H1 (cell line): ENCODE data around the gene GABRP. TPM values are rescaled to one million over a fixed set of nuclear protein-coding genes. Genes with fewer than 3 reads are reported as not detected.

Experiments used
- CTCF ChIA-PET: fragments of 300-600 bp; sonication (Branson Sonifier 250); formaldehyde crosslinking; loops from one replicate; lab custom pipeline; 2021; ENCODE audit not compliant: partially characterized antibody; lab: Charles Lee
- POLR2A ChIA-PET: fragments of 300-600 bp; sonication (Branson Sonifier 250); formaldehyde crosslinking; loops from one replicate; lab custom pipeline; 2021; ENCODE audit warnings: inconsistent platforms; ENCODE audit not compliant: partially characterized antibody; lab: Charles Lee
- DNase-seq, 2 experiments: peaks; one replicate each; pipeline versions ENCODE4 v3.0.0 to v3.0.0-alpha.2; 2010 to 2022; ENCODE audit warnings: low spot score in 2 of 2, low read depth in 1 of 2, mixed read lengths in 1 of 2
- FAIRE-seq: peaks from 2 replicates; lab custom pipeline; 2011; peaks lifted over from hg19 to GRCh38; lab: Jason Lieb, UNC
- H2AFZ ChIP-seq: 2 replicates; pipeline ENCODE4 v1.8.1; 2012; ENCODE audit warnings: low read length, inconsistent platforms
- H2AK5ac ChIP-seq: 2 replicates; pipeline ENCODE4 v1.6.1; 2013; ENCODE audit warnings: low read depth, low read length
- H2BK120ac ChIP-seq: replicated peaks from 2 replicates; pipeline ENCODE3; 2013; ENCODE audit warnings: low read depth, low read length, inconsistent platforms
- H2BK12ac ChIP-seq: 2 replicates; pipeline ENCODE4 v1.6.1; 2013; ENCODE audit warnings: low read depth, low read length
- H2BK15ac ChIP-seq: 2 replicates; pipeline ENCODE4 v1.6.1; 2013; ENCODE audit warnings: low read length
- H2BK20ac ChIP-seq: 2 replicates; pipeline ENCODE4 v1.6.1; 2013; ENCODE audit warnings: low read length
- H2BK5ac ChIP-seq: 2 replicates; pipeline ENCODE4 v1.6.1; 2013; ENCODE audit warnings: low read depth, low read length
- H3K14ac ChIP-seq: 2 replicates; pipeline ENCODE4 v1.6.1; 2013; ENCODE audit warnings: inconsistent platforms; ENCODE audit not compliant: insufficient read length
- H3K18ac ChIP-seq: 2 replicates; pipeline ENCODE4 v1.6.1; 2013; ENCODE audit warnings: low read length; ENCODE audit errors: extremely low read depth
- H3K23ac ChIP-seq: 2 replicates; pipeline ENCODE4 v1.6.1; 2013; ENCODE audit warnings: inconsistent platforms; ENCODE audit not compliant: insufficient read length
- H3K23me2 ChIP-seq: 2 replicates; pipeline ENCODE4 v1.6.1; 2013; ENCODE audit warnings: low read depth, low read length
- H3K27ac ChIP-seq: 2 replicates; pipeline ENCODE4 v1.6.1; 2011; ENCODE audit warnings: low read depth, low read length, inconsistent platforms
- H3K27me3 ChIP-seq, 4 experiments: replicated peaks in 1 of 4; 1 replicate in 1 of 4; 2 replicates in 3 of 4; pipeline versions ENCODE4 v1.6.1 to v1.8.1; 2011 to 2013; ENCODE audit warnings: low read length in 3 of 4, mild to moderate bottlenecking in 3 of 4, inconsistent platforms in 2 of 4, mixed read lengths in 2 of 4, moderate library complexity in 1 of 4; ENCODE audit not compliant: control insufficient read depth in 3 of 4, insufficient read depth in 3 of 4; ENCODE audit errors: extremely low read depth in 1 of 4
- H3K36me3 ChIP-seq, 4 experiments: 2 replicates each; pipeline versions ENCODE4 v1.6.1 to v1.8.1; 2011 to 2013; ENCODE audit warnings: mild to moderate bottlenecking in 4 of 4, low read length in 3 of 4, moderate library complexity in 2 of 4, control low read depth in 1 of 4, inconsistent platforms in 1 of 4; ENCODE audit not compliant: insufficient read depth in 4 of 4, control insufficient read depth in 2 of 4
- H3K4ac ChIP-seq: replicated peaks from 2 replicates; pipeline ENCODE3; 2013; ENCODE audit warnings: low read length, low read depth, mixed read lengths, inconsistent platforms; ENCODE audit not compliant: insufficient read length
- H3K4me1 ChIP-seq, 4 experiments: replicated peaks in 1 of 4; 1 replicate in 1 of 4; 2 replicates in 3 of 4; pipeline versions ENCODE4 v1.6.1 to v1.8.1; 2011 to 2013; ENCODE audit warnings: low read length in 3 of 4, inconsistent platforms in 2 of 4, mixed read lengths in 1 of 4; ENCODE audit not compliant: insufficient read depth in 4 of 4, control insufficient read depth in 3 of 4
- H3K4me2 ChIP-seq, 2 experiments: 2 replicates each; pipeline versions ENCODE4 v1.6.1 to v1.8.1; 2011 to 2013; ENCODE audit warnings: low read depth in 2 of 2, low read length in 2 of 2, control low read depth in 1 of 2, inconsistent platforms in 1 of 2, mild to moderate bottlenecking in 1 of 2; ENCODE audit not compliant: insufficient read depth in 1 of 2
- H3K4me3 ChIP-seq, 4 experiments: fragments of 200-600, 300-600 bp in 1 of 4; sonication (generic), shearing (Covaris generic), sonication (Bioruptor Twin) in 1 of 4; 2 replicates each; pipeline versions ENCODE4 v1.5.1 to v1.8.1; 2011 to 2016; ENCODE audit warnings: low read length in 4 of 4, low read depth in 3 of 4, control low read depth in 2 of 4, inconsistent platforms in 2 of 4, mild to moderate bottlenecking in 2 of 4, mixed read lengths in 1 of 4, moderate library complexity in 1 of 4; ENCODE audit not compliant: insufficient read depth in 2 of 4; ENCODE audit errors: extremely low read depth in 1 of 4
- H3K56ac ChIP-seq: replicated peaks from 2 replicates; pipeline ENCODE3; 2013; ENCODE audit warnings: low read depth, mild to moderate bottlenecking, mixed read lengths, low read length, inconsistent platforms; ENCODE audit not compliant: insufficient read length
- H3K79me1 ChIP-seq: 2 replicates; pipeline ENCODE4 v1.6.1; 2013; ENCODE audit warnings: low read depth, low read length, control low read depth
- H3K79me2 ChIP-seq, 2 experiments: 2 replicates each; pipeline versions ENCODE4 v1.6.1 to v1.8.1; 2012 to 2013; ENCODE audit warnings: low read length in 2 of 2, mild to moderate bottlenecking in 2 of 2, inconsistent platforms in 1 of 2; ENCODE audit not compliant: insufficient read depth in 2 of 2, control insufficient read depth in 1 of 2
- H3K9ac ChIP-seq, 4 experiments: replicated peaks in 1 of 4; 1 replicate in 1 of 4; 2 replicates in 3 of 4; pipeline versions ENCODE4 v1.6.1 to v1.8.1; 2011 to 2013; ENCODE audit warnings: low read depth in 3 of 4, low read length in 3 of 4, control low read depth in 2 of 4, mild to moderate bottlenecking in 2 of 4, moderate library complexity in 2 of 4, inconsistent platforms in 1 of 4; ENCODE audit errors: extremely low read depth in 1 of 4
- H3K9me3 ChIP-seq, 2 experiments: 2 replicates each; pipeline versions ENCODE4 v1.6.1 to v1.8.1; 2012 to 2013; ENCODE audit warnings: mild to moderate bottlenecking in 2 of 2, moderate library complexity in 2 of 2, control low read depth in 1 of 2, inconsistent platforms in 1 of 2, low read depth in 1 of 2, low read length in 1 of 2, mixed read lengths in 1 of 2; ENCODE audit not compliant: insufficient read depth in 2 of 2
- H4K20me1 ChIP-seq, 2 experiments: replicated peaks in 1 of 2; 2 replicates each; pipeline versions ENCODE3 to v1.8.1; 2011 to 2013; ENCODE audit warnings: inconsistent platforms in 2 of 2, low read length in 2 of 2, mild to moderate bottlenecking in 1 of 2; ENCODE audit not compliant: insufficient read depth in 2 of 2, control insufficient read depth in 1 of 2
- H4K5ac ChIP-seq: 2 replicates; pipeline ENCODE4 v1.6.1; 2013; ENCODE audit warnings: low read length, low read depth, mixed read lengths, inconsistent platforms; ENCODE audit not compliant: insufficient read length
- H4K8ac ChIP-seq: 2 replicates; pipeline ENCODE4 v1.8.0; 2013; ENCODE audit warnings: mild to moderate bottlenecking, moderate library complexity, low read length, inconsistent platforms; ENCODE audit not compliant: insufficient read depth; ENCODE audit errors: extremely low read depth
- H4K91ac ChIP-seq: replicated peaks from 2 replicates; pipeline ENCODE3; 2013; ENCODE audit warnings: low read length, mixed read lengths, inconsistent platforms; ENCODE audit not compliant: insufficient read length
- CREB1 ChIP-seq: IDR thresholded peaks from 2 replicates; pipeline ENCODE4 v1.6.1; 2012; ENCODE audit warnings: inconsistent platforms
- WGBS, 2 experiments: shearing (Covaris generic) in 1 of 2; methylation state at CpG; one replicate each; pipeline versions ENCODE4 v1.1.6 to v1.1.7; 2013 to 2015; ENCODE audit warnings: low lambda C conversion rate in 2 of 2, mixed read lengths in 2 of 2, inconsistent platforms in 1 of 2, low coverage in 1 of 2, missing lambda C conversion rate in 1 of 2; ENCODE audit not compliant: insufficient replicate concordance in 2 of 2, insufficient coverage in 1 of 2, insufficient read length in 1 of 2; ENCODE audit errors: extremely low coverage in 1 of 2, missing lambda C conversion rate in 1 of 2; 5-methylcytosine and 5-hydroxymethylcytosine counted together
- polyA plus RNA-seq, 7 experiments: library from polyadenylated mRNA; depleted of rRNA in 3 of 7; stranded (reverse) in 5 of 7; unstranded in 2 of 7; fragments of >200 nt in 5 of 7; fragments of 200-250 nt in 2 of 7; gene quantifications; 1 replicate in 5 of 7; 2 replicates in 1 of 7; 4 replicates in 1 of 7; pipeline versions ENCODE4 v1.2.1 to v1.2.3, GENCODE V29; 2011 to 2013; ENCODE audit warnings: missing spikeins in 2 of 7, mixed read lengths in 2 of 7
- total RNA-seq: library from RNA; stranded (reverse); fragmentation: NEBNext Ultra II Directional; extraction: Animal tissue kit (Norgen Biotek cat#: 25700); gene quantifications from 2 replicates; pipeline ENCODE4 v1.2.1, GENCODE V29; 2021

The GABRP gene
- total and polyA plus RNA-seq, 2 of the 8 experiments (the other 6 are each of a cell fraction or from before 2014, with no cell fraction given), result 3.7 to 4.0 TPM

DNA sequence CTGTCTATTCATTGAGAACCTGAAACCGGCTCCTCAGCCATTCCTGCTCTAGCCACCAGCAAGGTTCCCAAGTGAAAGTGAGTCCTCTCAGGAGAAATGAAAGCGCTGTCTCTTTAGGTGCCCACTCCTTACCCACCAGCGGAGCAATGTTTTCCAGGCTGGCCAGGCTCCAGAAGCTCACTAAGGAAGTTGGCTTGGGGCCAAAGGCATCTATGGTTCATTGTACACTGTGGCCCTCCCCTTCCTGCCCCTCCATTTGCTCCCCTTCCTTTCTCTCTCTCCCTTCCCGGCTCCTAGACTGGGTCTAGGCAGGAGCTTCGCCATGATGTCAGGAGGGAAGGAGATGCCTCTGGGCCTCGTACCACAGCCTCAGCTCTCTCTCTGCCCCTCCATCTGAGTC is 1.1 kb upstream of the GABRP start:
- Histone ChIP-seq H3K36me3 (no peaks in the 10 kb centered on the region), H3K27me3 (no peaks in the 10 kb centered on the region), H3K27ac (no peak overlapping the region), H3K14ac (no peak overlapping the region), H3K4ac (no peak overlapping the region)
- no peak for TF ChIP-seq CREB1
- TF ChIP-seq, all 59 proteins: peak for 0
- no peak overlapping the region for H4K8ac ChIP-seq
- H3K9me3 ChIP-seq, result no peaks in the 10 kb centered on the region
- CTCF ChIA-PET, result interaction anchor here (0.6 to 16.6 kb wide), 5 partner anchors 10 to 146 kb away, joined by 3 to 650 read pairs (median 22); no protein-coding TSS in a partner anchor
- H2BK12ac ChIP-seq, result peak overlapping the region; percentile 78; the same call in 1 of the 2 replicates
- H4K5ac ChIP-seq, result no peak overlapping the region
- H3K4me2 ChIP-seq, result no peak overlapping the region
- H4K20me1 ChIP-seq, result no peaks in the 10 kb centered on the region
- H2AFZ ChIP-seq, result no peak overlapping the region
- FAIRE-seq, result no peak
- H2AK5ac ChIP-seq, result no peak overlapping the region
- H2BK15ac ChIP-seq, result peak overlapping the region; percentile 34; the same call in 1 of the 2 replicates
- H3K23ac ChIP-seq, result no peak overlapping the region
- no peaks in the 10 kb centered on the region for H3K79me1 ChIP-seq
- no peak for DNase-seq
- H2BK20ac ChIP-seq, result peak overlapping the region; percentile 62; the same call in 1 of the 2 replicates
- no peaks in the 10 kb centered on the region for H3K79me2 ChIP-seq
- peak overlapping the region; percentile 37; the same call in 1 of the 2 replicates for H2BK5ac ChIP-seq
- peak overlapping the region; percentile 77 for H4K91ac ChIP-seq
- 87% methylated on average over 3 of the region's 6 CpGs; no CpG with 5 or more reads in 1 of the 2 experiments for WGBS, 2 experiments
- H3K23me2 ChIP-seq, result no peaks in the 10 kb centered on the region
- peaks cover 0 to 5% (median 0%) of the 10 kb centered on the region in 4 experiments; a peak in 1 of 7 replicates for H3K4me1 ChIP-seq
- H3K9ac ChIP-seq, result no peak overlapping the region
- H3K56ac ChIP-seq, result no peak overlapping the region
- no peak overlapping the region for H3K18ac ChIP-seq
- POLR2A ChIA-PET, result interaction anchor here (11.1 kb wide), 1 partner anchor 36 kb away, joined by 123 read pairs; no protein-coding TSS in a partner anchor
- no peak overlapping the region for H3K4me3 ChIP-seq
- H2BK120ac ChIP-seq, result no peak overlapping the region
